Measurements from ENCODE around the gene CRLF1. TPM values are rescaled to one million over a fixed set of nuclear protein-coding genes. Genes with fewer than 3 reads are reported as not detected.
A peak's percentile ranks its signal among the peaks of the same experiment; 100 is the strongest.

CRLF1 gene
- total and polyA plus RNA-seq, 2 of the 8 experiments (the other 6 are each of a cell fraction or from before 2014, with no cell fraction given), result 7.2 to 10.3 TPM

- peak; percentile 96 for TF ChIP-seq TAF7 (optimal IDR thresholded peaks at IDR 0.05; ENCODE audit: borderline replicate concordance, low read depth, low read length)
- TF ChIP-seq RAD21 (IDR thresholded peaks at IDR 0.05 in 1 of 2, conservative IDR thresholded peaks at IDR 0.05 in 1 of 2; ENCODE audit: low read depth in 2 of 2, low read length in 2 of 2), result no peak
- TF ChIP-seq RNF2 (IDR thresholded peaks at IDR 0.05; ENCODE audit: borderline replicate concordance, low read depth, low read length, missing control alignments, poor library complexity, severe bottlenecking), result no peak
- TF ChIP-seq ZNF274 (IDR thresholded peaks at IDR 0.05; ENCODE audit: borderline replicate concordance, extremely low read depth, low read length), result no peak
- no peak for TF ChIP-seq RBBP5 (IDR thresholded peaks at IDR 0.05; ENCODE audit: borderline replicate concordance, low read depth, low read length)
- TF ChIP-seq CHD2 (IDR thresholded peaks at IDR 0.05; ENCODE audit: low read length), result no peak
- TF ChIP-seq CBX5 (IDR thresholded peaks at IDR 0.05; ENCODE audit: low read depth, low read length), result no peak
- TF ChIP-seq TAF1 (IDR thresholded peaks at IDR 0.05; ENCODE audit: low read depth, low read length), result peak; percentile 97
- peak; percentile 93 for TF ChIP-seq PHF8 (conservative IDR thresholded peaks at IDR 0.05; ENCODE audit: low read depth, low read length)
- no peak for TF ChIP-seq MAFK (IDR thresholded peaks at IDR 0.05; ENCODE audit: low read depth, low read length)
- peak; percentile 99 for TF ChIP-seq CREB1 (IDR thresholded peaks at IDR 0.05)
- TF ChIP-seq HDAC6 (IDR thresholded peaks at IDR 0.05; ENCODE audit: low read depth, low read length), result no peak
- TF ChIP-seq BACH1 (IDR thresholded peaks at IDR 0.05; ENCODE audit: low read length), result no peak
- 0 out of 2 replicates have a peak, but pooled peaks have one; percentile 86 for TF ChIP-seq SP4 (IDR thresholded peaks at IDR 0.05; ENCODE audit: low read length)
- TF ChIP-seq ATF3 (IDR thresholded peaks at IDR 0.05; ENCODE audit: insufficient read depth, low read depth, low read length), result peak; percentile 86
- peak; percentile 65 for TF ChIP-seq ASH2L (IDR thresholded peaks at IDR 0.05; ENCODE audit: low read length)
- no peak for TF ChIP-seq KDM1A (IDR thresholded peaks at IDR 0.05; ENCODE audit: borderline replicate concordance, low read length)
- TF ChIP-seq KDM4A (IDR thresholded peaks at IDR 0.05; ENCODE audit: low read depth, low read length, severe bottlenecking), result no peak
- TF ChIP-seq TEAD4 (IDR thresholded peaks at IDR 0.05; ENCODE audit: low read depth, low read length), result no peak
- peak; percentile 100 for TF ChIP-seq YY1 (IDR thresholded peaks at IDR 0.05; ENCODE audit: low read depth, low read length)
- no peak for TF ChIP-seq BRCA1 (IDR thresholded peaks at IDR 0.05; ENCODE audit: low read depth, low read length)
- no peak for TF ChIP-seq RFX5 (IDR thresholded peaks at IDR 0.05; ENCODE audit: borderline replicate concordance, low read depth, low read length)
- no peak for TF ChIP-seq JUN (IDR thresholded peaks at IDR 0.05; ENCODE audit: low read depth, low read length)
- TF ChIP-seq CEBPB (IDR thresholded peaks at IDR 0.05; ENCODE audit: low read depth, low read length), result peak; percentile 52
- TF ChIP-seq SRF (IDR thresholded peaks at IDR 0.05; ENCODE audit: low read depth, low read length), result peak; percentile 55
Observed at GRCh38 chr19:18571564-18572344, 34.8 kb downstream of the CRLF1 start, which contains the start of gene UBA52 (continued).

All from H1 (cell line).